Vagina (tissue), 2 donors: Measurements from ENCODE around the gene MCTP2.

Experiments used
- CTCF ChIP-seq, 3 experiments: fragments of 450-650 bp in 2 of 3; fragments of 200-600 bp in 1 of 3; sonication (generic) in 1 of 3; IDR thresholded peaks; one replicate each; pipeline ENCODE4 v1.5.1; 2017 to 2019; ENCODE audit warnings: antibody characterized with exemption in 3 of 3, mild to moderate bottlenecking in 2 of 3, moderate library complexity in 2 of 3
- POLR2A ChIP-seq, 2 donors: fragments of 450-650 bp; IDR thresholded peaks; one replicate each; pipeline ENCODE4 v1.6.1; 2017; ENCODE audit warnings: antibody characterized with exemption in 2 of 2, mild to moderate bottlenecking in 2 of 2, moderate library complexity in 2 of 2

- no peak for TF ChIP-seq CTCF (IDR thresholded peaks at IDR 0.05)
- no peak for TF ChIP-seq POLR2A (IDR thresholded peaks at IDR 0.05)
Measured at GRCh38 chr15:94234300-94234699, 2.9 kb downstream of the MCTP2 start.
